GM21515 (cell line): ENCODE results near the gene ZNF296.
A peak's percentile ranks its signal among the peaks of the same experiment; 100 is the strongest.

Experiments used
- ATAC-seq: cut with Tn5 transposase; IDR thresholded peaks from one replicate; pipeline ENCODE4 v1.9.1; 2021; ENCODE audit not compliant: unreplicated experiment

The ZNF296 gene

GRCh38 chr19:45087531-45087930, 11.3 kb upstream of the ZNF296 start:
- ATAC-seq: no peak

DNA sequence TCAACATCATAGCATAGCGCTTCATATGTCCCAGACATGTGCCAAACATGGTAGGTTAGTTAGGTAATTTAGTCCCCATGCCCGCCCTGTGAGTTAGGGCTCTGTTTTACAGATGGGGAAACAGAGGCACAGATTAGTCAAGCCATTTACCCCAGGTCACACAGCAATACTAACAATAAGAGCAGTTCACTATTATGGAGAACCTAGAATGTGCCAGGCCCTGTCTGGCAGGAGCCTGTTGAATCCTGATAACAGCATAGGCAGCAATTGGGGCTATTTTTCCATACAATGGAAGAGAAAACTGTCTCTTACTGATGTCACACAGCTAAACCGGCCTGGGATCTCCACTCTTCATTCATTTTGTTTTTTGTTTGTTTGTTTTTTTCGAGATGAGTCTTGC, 10.2 kb upstream of the ZNF296 start:
- no peak for ATAC-seq

DNA sequence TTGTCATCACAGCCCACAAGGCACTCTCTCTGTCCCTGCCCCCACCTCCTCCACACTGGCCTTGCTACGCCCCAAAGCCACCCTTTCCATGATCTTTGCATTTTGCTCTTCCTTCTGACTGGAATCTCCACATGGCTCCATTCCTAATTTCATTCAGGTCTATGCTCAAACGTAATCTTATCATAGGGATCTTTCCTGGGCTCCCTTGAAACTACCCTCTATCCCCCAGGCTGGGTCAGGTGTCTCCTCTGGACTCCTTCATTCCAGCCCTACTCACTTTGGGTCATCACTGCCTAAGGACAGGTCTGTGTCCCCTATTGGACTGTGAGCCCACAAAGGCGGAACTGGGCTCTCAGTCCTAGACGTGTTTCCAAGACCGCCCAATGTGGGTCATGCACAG, 5.9 kb upstream of the ZNF296 start:
- no peak for ATAC-seq

DNA sequence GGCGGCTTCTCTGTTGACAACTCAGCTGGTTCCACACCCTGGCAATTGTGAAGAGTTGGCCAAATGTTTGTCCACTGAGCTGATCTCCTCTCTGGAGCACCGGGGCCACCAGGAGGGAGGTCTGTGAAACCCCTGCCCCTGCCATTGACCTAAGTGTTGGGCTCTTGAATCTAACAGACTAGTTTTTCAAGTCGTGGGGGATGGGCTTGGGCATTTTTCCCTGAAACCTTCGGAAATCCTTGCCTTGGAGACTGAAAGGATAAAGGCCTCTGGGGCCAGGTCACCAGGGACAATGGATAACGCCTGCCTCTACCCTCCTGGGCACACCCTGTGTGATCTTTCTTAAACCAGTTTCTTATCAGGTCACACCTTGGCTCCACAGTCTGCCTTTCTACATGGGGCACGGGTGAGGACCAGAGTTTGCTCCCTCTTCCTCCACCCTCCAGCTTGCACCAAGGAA, 3.7 kb upstream of the ZNF296 start:
- ATAC-seq: no peak

DNA sequence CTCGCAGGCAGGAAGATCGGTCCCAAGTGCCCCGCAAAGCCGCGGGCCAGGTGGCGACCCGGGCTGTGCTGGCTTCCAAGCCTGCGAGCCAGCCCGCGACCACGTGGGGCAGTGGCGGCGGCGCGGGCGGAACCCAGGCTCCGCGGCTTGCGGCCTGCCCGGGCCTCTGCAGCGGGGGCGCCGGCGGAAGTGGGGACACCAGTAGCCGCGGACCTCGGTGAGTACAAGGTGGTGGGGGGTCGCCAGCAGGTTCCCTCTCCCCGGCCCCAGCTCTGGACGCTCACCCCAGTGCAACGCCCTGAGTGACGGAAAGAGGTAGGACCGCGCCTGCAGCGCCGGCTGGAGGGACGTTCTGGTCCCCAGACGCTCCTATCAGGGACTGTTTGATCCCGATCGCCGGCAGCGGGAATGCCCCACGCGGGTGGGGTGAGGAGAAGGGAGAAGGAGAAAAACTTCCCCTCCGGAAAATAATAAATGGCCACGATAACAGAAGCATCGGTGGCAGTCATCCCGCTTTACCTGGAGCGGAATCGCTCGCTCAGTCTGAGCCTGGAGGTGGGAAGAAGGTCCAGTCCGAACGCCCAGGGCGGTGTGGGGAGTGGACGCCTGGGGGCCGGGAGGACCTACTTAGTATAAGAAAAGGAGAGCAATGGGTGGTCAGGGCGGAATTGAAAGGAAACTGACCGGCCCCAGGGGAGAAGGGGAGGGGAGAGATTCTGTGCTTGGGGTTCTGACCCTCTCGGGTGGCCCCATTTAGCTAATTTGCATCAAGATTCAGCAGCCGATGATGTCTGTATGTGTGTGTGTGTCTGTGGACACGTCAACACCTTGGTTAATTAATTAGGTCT, 3.0 kb upstream of the ZNF296 start, which contains the start of gene GEMIN7:
TSS of gene GEMIN7 (plus strand) at position 198 of the 848 bp plus-strand sequence. CDS start 10,855 bp downstream, outside the sequence.
- peak; percentile 34 for ATAC-seq

DNA sequence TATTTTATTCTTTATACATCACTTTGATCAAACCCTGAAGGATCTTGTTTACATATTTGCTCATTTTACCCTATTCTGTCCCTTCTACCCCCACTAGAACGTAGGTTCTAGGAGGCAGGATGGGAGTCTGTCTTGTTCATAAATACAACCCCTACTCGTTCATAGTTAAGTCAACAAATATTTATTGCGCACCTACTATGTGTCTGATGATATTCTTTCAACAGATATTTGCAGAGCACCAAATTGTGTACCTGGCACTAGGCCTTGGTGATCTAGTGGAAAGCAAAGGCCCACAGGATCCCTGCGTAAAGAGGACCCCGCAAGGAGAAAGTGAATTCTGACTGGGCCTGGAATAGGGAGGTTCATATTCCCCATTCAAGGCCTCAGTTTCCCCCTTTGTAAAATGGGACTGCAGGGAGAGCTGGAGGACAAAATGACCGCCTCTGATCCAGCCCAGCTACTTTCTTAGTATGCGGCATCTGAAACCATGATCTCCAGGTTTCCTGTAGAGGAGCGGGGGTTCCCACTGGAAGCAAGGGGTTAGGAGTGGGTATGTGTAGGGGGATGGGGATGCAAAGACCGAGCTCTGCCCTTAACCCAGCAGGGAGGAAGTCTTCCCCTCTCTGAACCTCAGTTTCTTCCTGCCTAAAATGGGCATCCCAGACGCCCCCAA, 2.2 kb upstream of the ZNF296 start:
- no peak for ATAC-seq

GRCh38 chr19:45076851-45077730, 813 bp upstream of the ZNF296 start:
- ATAC-seq: no peak

- peak; percentile 49 for ATAC-seq
These were observed 813 bp downstream of the ZNF296 start for GRCh38 chr19:45075301-45076028.

GRCh38 chr19:45074744-45075300, 1.5 kb downstream of the ZNF296 start:
- ATAC-seq: no peak

- ATAC-seq: no peak
These were observed 4.1 kb downstream of the ZNF296 start for GRCh38 chr19:45071969-45072790.

- no peak for ATAC-seq
These were observed 4.7 kb downstream of the ZNF296 start for GRCh38 chr19:45071545-45071938.

DNA sequence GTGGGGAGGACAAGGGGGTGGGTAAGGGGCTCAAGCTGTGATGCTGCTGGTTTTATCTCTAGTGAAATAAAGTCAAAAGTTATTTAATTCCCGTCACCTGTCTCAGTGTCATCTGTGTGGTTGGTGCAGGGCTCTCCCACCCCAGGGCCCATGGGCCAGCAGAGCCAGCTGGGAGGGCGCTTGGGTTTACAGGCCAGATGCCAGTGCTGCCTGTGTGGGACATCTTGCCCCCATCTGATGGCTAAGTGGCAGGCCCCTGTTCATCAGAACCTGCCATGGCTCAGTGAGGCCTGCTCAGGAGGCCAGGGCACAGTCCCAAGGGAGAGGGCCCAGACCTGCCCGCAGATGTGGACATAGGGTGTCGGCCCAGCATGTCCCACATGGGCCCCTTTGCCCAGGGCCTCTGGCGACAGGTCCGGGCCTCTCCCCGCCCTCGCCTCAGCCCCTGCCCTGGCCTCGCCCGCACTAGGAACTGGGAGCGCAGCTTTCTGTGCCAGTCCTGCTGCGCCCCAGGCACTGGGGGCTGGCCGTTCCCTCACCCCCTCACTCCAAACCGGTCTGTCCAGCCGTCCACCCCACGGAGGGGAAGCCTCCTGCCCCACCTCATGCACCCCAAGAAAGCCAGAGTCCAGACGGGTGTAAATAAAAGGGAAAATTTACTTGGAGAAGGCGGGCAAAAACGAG, 5.3 kb downstream of the ZNF296 start:
- no peak for ATAC-seq

- no peak for ATAC-seq
These were observed 6.1 kb downstream of the ZNF296 start for GRCh38 chr19:45070214-45070613.

DNA sequence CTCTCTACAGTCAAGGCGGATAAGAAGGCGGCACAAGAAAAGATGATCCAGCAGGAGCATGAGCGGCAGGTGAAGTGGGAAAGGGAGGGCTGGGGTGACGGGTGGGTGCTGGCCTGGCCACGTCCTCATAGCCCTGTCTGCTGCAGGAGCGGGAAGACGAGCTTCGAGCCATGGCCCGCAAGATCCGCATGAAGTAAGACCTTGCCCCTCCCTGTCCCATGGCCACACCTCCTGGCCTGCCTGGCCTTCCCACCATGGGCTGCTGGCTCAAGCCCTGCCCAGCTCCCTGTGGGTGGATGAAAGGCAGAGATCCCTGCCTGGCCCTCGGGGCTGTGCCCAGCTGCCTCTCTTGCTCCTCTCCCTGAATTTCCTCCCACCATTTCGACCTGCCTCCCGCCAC, 7.2 kb downstream of the ZNF296 start:
- ATAC-seq: no peak

GRCh38 chr19:45068041-45068440, 8.2 kb downstream of the ZNF296 start:
- no peak for ATAC-seq

GRCh38 chr19:45066921-45067661, 9.2 kb downstream of the ZNF296 start:
- ATAC-seq: no peak

DNA sequence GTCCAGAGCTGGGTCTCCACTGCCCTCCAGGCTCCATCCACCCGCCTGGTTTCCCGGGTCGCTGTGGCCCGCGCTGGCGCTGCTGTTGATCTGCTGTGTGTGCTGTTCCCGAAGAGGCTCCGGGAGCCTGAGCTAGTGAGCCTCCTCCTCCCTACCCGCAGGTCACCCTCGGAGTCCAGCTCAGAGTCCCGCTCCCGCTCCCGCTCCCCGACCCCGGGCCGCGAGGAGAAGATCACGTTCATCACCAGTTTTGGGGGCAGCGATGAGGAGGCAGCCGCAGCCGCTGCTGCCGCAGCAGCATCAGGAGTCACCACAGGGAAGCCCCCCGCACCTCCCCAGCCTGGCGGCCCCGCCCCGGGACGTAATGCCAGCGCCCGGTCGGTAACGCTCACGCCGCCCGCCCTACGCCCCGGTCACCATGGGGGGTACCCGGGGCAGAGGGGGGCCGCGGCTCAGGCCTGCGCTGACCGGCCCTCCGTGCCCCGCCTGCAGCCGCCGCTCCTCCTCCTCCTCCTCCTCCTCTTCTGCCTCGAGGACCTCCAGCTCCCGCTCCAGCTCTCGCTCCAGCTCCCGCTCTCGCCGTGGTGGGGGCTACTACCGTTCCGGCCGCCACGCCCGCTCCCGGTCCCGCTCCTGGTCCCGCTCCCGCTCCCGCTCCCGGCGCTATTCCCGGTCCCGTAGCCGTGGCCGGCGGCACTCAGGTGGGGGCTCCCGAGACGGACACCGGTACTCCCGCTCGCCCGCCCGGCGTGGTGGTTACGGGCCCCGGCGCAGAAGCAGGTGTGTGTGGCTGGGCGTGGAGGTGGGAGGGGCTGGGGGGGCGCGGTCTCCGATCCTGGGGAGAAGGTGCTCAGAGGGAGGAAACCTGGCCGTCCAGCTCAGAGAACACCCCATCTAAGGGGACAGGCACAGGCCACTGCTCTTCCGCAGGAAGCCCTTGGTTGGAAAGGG, 12.2 kb downstream of the ZNF296 start:
- no peak for ATAC-seq
